Measurements from ENCODE around the gene ATP5PB.

DNA sequence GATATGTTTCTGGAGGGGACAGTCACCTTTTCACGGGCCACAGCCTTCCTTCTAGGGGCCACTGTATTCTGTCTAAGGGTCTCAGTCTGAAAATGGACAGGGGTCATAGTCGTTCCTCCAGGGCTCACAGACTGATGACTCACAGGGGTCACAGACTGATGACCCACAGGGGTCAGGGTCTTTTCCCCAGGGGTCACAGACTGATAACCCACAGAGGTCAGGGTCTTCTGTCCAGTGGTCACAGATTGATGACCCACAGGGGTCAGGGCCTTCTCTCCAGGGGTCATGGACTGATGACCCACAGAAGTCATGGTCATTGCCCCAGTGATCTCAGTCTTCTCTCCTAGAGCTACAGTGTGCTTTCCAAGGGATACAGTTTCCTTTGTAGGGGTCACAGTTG, 34.5 kb upstream of the ATP5PB start:
- TF ChIP-seq CTCF (IDR thresholded peaks at IDR 0.05; ENCODE audit: low read length) (no peak), EZH2 (optimal IDR thresholded peaks at IDR 0.05; ENCODE audit: low read depth, low read length) (no peak)
